Measurements from ENCODE around the gene ZSWIM2.
"Not testable (repeated sequence)": the region's sequence is repeated elsewhere in the genome, so short reads cannot be mapped to it uniquely, and the experiment has no call there.

The ZSWIM2 gene

GRCh38 chr2:186835628-186836027, 13.3 kb downstream of the ZSWIM2 start:
- DNase-seq: no peak

- no peak for DNase-seq
These were observed 21.0 kb downstream of the ZSWIM2 start for GRCh38 chr2:186827862-186828492.

GRCh38 chr2:186827411-186827810, 21.6 kb downstream of the ZSWIM2 start:
- no peak for DNase-seq

GRCh38 chr2:186822323-186822722, 26.6 kb downstream of the ZSWIM2 start:
- DNase-seq: no peak

GRCh38 chr2:186820303-186820702, 28.7 kb downstream of the ZSWIM2 start:
- DNase-seq: no peak

- not testable (repeated sequence) for DNase-seq
These were observed 37.2 kb downstream of the ZSWIM2 start for GRCh38 chr2:186811760-186812159.

GRCh38 chr2:186806591-186806990, 42.4 kb downstream of the ZSWIM2 start:
- DNase-seq: no peak

- not testable (repeated sequence) for DNase-seq
These were observed 50.4 kb downstream of the ZSWIM2 start for GRCh38 chr2:186798604-186799003.

GRCh38 chr2:186784930-186785329, 64.0 kb downstream of the ZSWIM2 start:
- DNase-seq: no peak

GRCh38 chr2:186783254-186783653, 65.7 kb downstream of the ZSWIM2 start:
- no peak for DNase-seq

- DNase-seq: no peak
These were observed 68.2 kb downstream of the ZSWIM2 start for GRCh38 chr2:186780701-186781316.

All from activated CD4-positive, alpha-beta T cell treated with anti-CD3 and anti-CD28 coated beads, Interleukin-2, amount 50 U/mL, for 1 hour (primary cell).